Small intestine (tissue), 7 donors: ENCODE results near the gene ABR. TPM values are rescaled to one million over a fixed set of nuclear protein-coding genes. Genes with fewer than 3 reads are reported as not detected.
A peak's percentile ranks its signal among the peaks of the same experiment; 100 is the strongest.

ENCODE experiments used
- DNase-seq, 2 donors: peaks; one replicate each; pipeline versions ENCODE4 v3.0.0 to v3.0.0-alpha.2; 2013
- FAIRE-seq: peaks from 2 replicates; lab custom pipeline; 2012; peaks lifted over from hg19 to GRCh38; lab: Jason Lieb, UNC
- H3K27ac ChIP-seq, 3 donors: one replicate each; pipeline ENCODE4 v1.5.1; 2013; ENCODE audit warnings: low read length in 2 of 3, mild to moderate bottlenecking in 2 of 3, control low read depth in 1 of 3, inconsistent platforms in 1 of 3, low read depth in 1 of 3, moderate library complexity in 1 of 3
- H3K27me3 ChIP-seq, 3 donors: one replicate each; pipeline ENCODE4 v1.6.1; 2013; ENCODE audit warnings: low read length in 3 of 3, inconsistent platforms in 1 of 3; ENCODE audit not compliant: control insufficient read depth in 3 of 3, insufficient read depth in 3 of 3
- H3K36me3 ChIP-seq, 3 donors: one replicate each; pipeline ENCODE4 v1.6.1; 2013; ENCODE audit warnings: low read length in 3 of 3, inconsistent platforms in 1 of 3, low read depth in 1 of 3, mild to moderate bottlenecking in 1 of 3, moderate library complexity in 1 of 3; ENCODE audit not compliant: control insufficient read depth in 3 of 3, insufficient read depth in 2 of 3
- H3K4me1 ChIP-seq, 3 donors: one replicate each; pipeline ENCODE4 v1.6.1; 2013; ENCODE audit warnings: low read length in 2 of 3, inconsistent platforms in 1 of 3, low read depth in 1 of 3, mild to moderate bottlenecking in 1 of 3, moderate library complexity in 1 of 3; ENCODE audit not compliant: control insufficient read depth in 3 of 3, insufficient read depth in 2 of 3
- H3K4me3 ChIP-seq, 3 donors: one replicate each; pipeline ENCODE4 v1.5.1; 2013; ENCODE audit warnings: low read length in 3 of 3, control low read depth in 1 of 3, inconsistent platforms in 1 of 3, low read depth in 1 of 3, mild to moderate bottlenecking in 1 of 3, moderate library complexity in 1 of 3
- H3K9me3 ChIP-seq, 2 donors: one replicate each; pipeline ENCODE4 v1.6.1; 2013; ENCODE audit warnings: low read depth in 1 of 2, low read length in 1 of 2; ENCODE audit not compliant: control insufficient read depth in 2 of 2, insufficient read depth in 1 of 2
- whole genome bisulfite sequencing, 3 donors: extraction: QIAGEN DNeasy Blood & Tissue Kit; methylation state at CpG; one replicate each; pipeline ENCODE4 v1.1.7; 2013; 5-methylcytosine and 5-hydroxymethylcytosine counted together
- polyA plus RNA-seq, 4 donors: library from polyadenylated mRNA; stranded (reverse) in 3 of 4; unstranded in 1 of 4; fragments of 200-250 nt in 3 of 4; fragments of 120-200 nt in 1 of 4; gene quantifications; one replicate each; pipeline versions ENCODE4 v1.2.1 to v1.2.3, GENCODE V29; 2013
- donor health status: healthy with polysubstance abuse.
- donor health status: control.
- donor health status: control.
- donor health status: Bipolar disorder and iron deficiency.
- donor health status: healthy.

ABR gene
- polyA plus RNA-seq, 4 donors, result 69.8 to 131 (median 83.5) TPM

- 85 to 91% (median 88%) methylated on average over 24 to 32 of the region's 32 CpGs for WGBS, 3 donors
- no peak overlapping the region for H3K27ac ChIP-seq
- DNase-seq (no peak), FAIRE-seq (no peak)
- no peaks in the 10 kb centered on the region for H3K27me3 ChIP-seq
- H3K4me1 ChIP-seq, result peaks cover 0 to 13% (median 0%) of the 10 kb centered on the region in 3 donors
- H3K9me3 ChIP-seq, result no peaks in the 10 kb centered on the region
- H3K36me3 ChIP-seq, result peaks cover 4 to 83% (median 8%) of the 10 kb centered on the region in 3 donors
- no peak overlapping the region for H3K4me3 ChIP-seq
Measured at GRCh38 chr17:1022278-1023024, 157.3 kb downstream of the ABR start.

- Histone ChIP-seq H3K9me3 (no peaks in the 10 kb centered on the region), H3K4me3 (no peak overlapping the region), H3K27ac (no peak overlapping the region), H3K4me1 (peaks cover 0 to 13% (median 0%) of the 10 kb centered on the region in 3 donors), H3K27me3 (no peaks in the 10 kb centered on the region), H3K36me3 (peaks cover 3 to 78% (median 8%) of the 10 kb centered on the region in 3 donors)
- DNase-seq (no peak), FAIRE-seq (no peak)
- WGBS, 3 donors, result 90 to 96% (median 92%) methylated on average over 14 to 17 of the region's 17 CpGs
Measured at GRCh38 chr17:1021147-1021546, 158.6 kb downstream of the ABR start.

- peak overlapping the region in 2 of 3 donors; percentile 60 for H3K27ac ChIP-seq
Measured at GRCh38 chr17:1019451-1019850, 160.3 kb downstream of the ABR start.

GRCh38 chr17:1018547-1018946 lies 161.2 kb downstream of the ABR start:
- DNase-seq (no peak), FAIRE-seq (no peak)
- Histone ChIP-seq H3K27me3 (no peaks in the 10 kb centered on the region), H3K4me1 (peaks cover 0 to 13% (median 0%) of the 10 kb centered on the region in 3 donors), H3K36me3 (peaks cover 3 to 67% (median 3%) of the 10 kb centered on the region in 3 donors), H3K9me3 (no peaks in the 10 kb centered on the region), H3K27ac (peak overlapping the region in 1 of 3 donors; percentile 60), H3K4me3 (no peak overlapping the region)
- 79 to 84% (median 84%) methylated on average over 11 of the region's 11 CpGs for WGBS, 3 donors

More at GRCh38 chr17:1019451-1019850, 160.3 kb downstream of the ABR start:
- FAIRE-seq (no peak), DNase-seq (peak; percentile 43 to 44)
- Histone ChIP-seq H3K27me3 (no peaks in the 10 kb centered on the region), H3K4me1 (peaks cover 0 to 13% (median 0%) of the 10 kb centered on the region in 3 donors), H3K36me3 (peaks cover 3 to 71% (median 3%) of the 10 kb centered on the region in 3 donors), H3K4me3 (no peak overlapping the region), H3K9me3 (no peaks in the 10 kb centered on the region)
- 34 to 48% (median 44%) methylated on average over 10 of the region's 10 CpGs for WGBS, 3 donors

- no peaks in the 10 kb centered on the region for H3K27me3 ChIP-seq
- H3K27ac ChIP-seq, result no peak overlapping the region
- 92 to 95% (median 93%) methylated on average over 9 of the region's 9 CpGs for WGBS, 3 donors
- no peak overlapping the region for H3K4me3 ChIP-seq
- peaks cover 0 to under 1% (median 0%) of the 10 kb centered on the region in 3 donors for H3K4me1 ChIP-seq
- H3K9me3 ChIP-seq, result no peaks in the 10 kb centered on the region
- DNase-seq, result no peak
- H3K36me3 ChIP-seq, result peaks cover 22 to 71% (median 30%) of the 10 kb centered on the region in 3 donors
- no peak for FAIRE-seq
Measured at GRCh38 chr17:1013729-1014090, 166.1 kb downstream of the ABR start.

GRCh38 chr17:1012823-1013728 lies 166.7 kb downstream of the ABR start:
- Histone ChIP-seq H3K27me3 (no peaks in the 10 kb centered on the region), H3K4me1 (no peaks in the 10 kb centered on the region), H3K27ac (no peak overlapping the region), H3K4me3 (no peak overlapping the region), H3K36me3 (peaks cover 23 to 71% (median 30%) of the 10 kb centered on the region in 3 donors), H3K9me3 (no peaks in the 10 kb centered on the region)
- FAIRE-seq, result no peak
- no peak for DNase-seq
- WGBS, 3 donors, result 83 to 86% (median 83%) methylated on average over 28 to 30 of the region's 30 CpGs

GRCh38 chr17:1011760-1012735 lies 167.7 kb downstream of the ABR start:
- DNase-seq, result no peak
- Histone ChIP-seq H3K27ac (no peak overlapping the region), H3K36me3 (peaks cover 23 to 80% (median 27%) of the 10 kb centered on the region in 3 donors), H3K4me3 (no peak overlapping the region), H3K9me3 (no peaks in the 10 kb centered on the region), H3K27me3 (no peaks in the 10 kb centered on the region), H3K4me1 (no peaks in the 10 kb centered on the region)
- WGBS, 3 donors, result 91% methylated on average over 55 to 57 of the region's 57 CpGs
- no peak for FAIRE-seq
